ENCODE results near the gene DAGLB. TPM values are rescaled to one million over a fixed set of nuclear protein-coding genes. Genes with fewer than 3 reads are reported as not detected.
A peak's percentile ranks its signal among the peaks of the same experiment; 100 is the strongest.

DAGLB gene
- total RNA-seq, 1 experiment from 2014 or later: 24.1 TPM

GRCh38 chr7:6376820-6377219, 70.9 kb downstream of the DAGLB start:
- BruUV-seq (replicated peaks): no TSS peak
- Histone ChIP-seq H3K4me3 (ENCODE audit: low read depth, low read length, poor library complexity, severe bottlenecking) (peak overlapping the region; percentile 7), H3K36me3 (ENCODE audit: insufficient read depth, low read length, poor library complexity, severe bottlenecking) (no peaks in the 10 kb centered on the region), H3K27ac (ENCODE audit: low read depth, low read length, poor library complexity, severe bottlenecking) (no peak overlapping the region), H3K9me3 (ENCODE audit: low read depth, low read length, poor library complexity, severe bottlenecking) (no peaks in the 10 kb centered on the region), H3K27me3 (replicated peaks; ENCODE audit: insufficient read depth, low read depth, low read length, poor library complexity) (no peaks in the 10 kb centered on the region), H3K4me1 (ENCODE audit: insufficient read depth, low read length, poor library complexity, severe bottlenecking) (peaks cover 12% of the 10 kb centered on the region)
- TF ChIP-seq CTCF (conservative IDR thresholded peaks at IDR 0.05; ENCODE audit: low read depth, low read length) (no peak), EZH2 (IDR thresholded peaks at IDR 0.05; ENCODE audit: borderline replicate concordance, low read depth, low read length, poor library complexity, severe bottlenecking) (no peak)
- DNase-seq (ENCODE audit: low spot score): no peak
- intact Hi-C loops (cut with micrococcal nuclease; ENCODE audit: unreplicated experiment): no loop called here
- POLR2A ChIA-PET (ENCODE audit: low non-redundant PET): no interaction called here
- CTCF ChIA-PET: interaction anchor here (0.7 kb wide), 1 partner anchor 15 kb away, joined by 8 read pairs; no protein-coding TSS in a partner anchor

GRCh38 chr7:6375348-6376101, 72.2 kb downstream of the DAGLB start:
- H3K9me3 ChIP-seq (ENCODE audit: low read depth, low read length, poor library complexity, severe bottlenecking): no peaks in the 10 kb centered on the region
- H3K27me3 ChIP-seq (replicated peaks; ENCODE audit: insufficient read depth, low read depth, low read length, poor library complexity): no peaks in the 10 kb centered on the region
- peak; percentile 46 for DNase-seq (ENCODE audit: low spot score)
- TF ChIP-seq EZH2 (IDR thresholded peaks at IDR 0.05; ENCODE audit: borderline replicate concordance, low read depth, low read length, poor library complexity, severe bottlenecking) (no peak), CTCF (conservative IDR thresholded peaks at IDR 0.05; ENCODE audit: low read depth, low read length) (no peak)
- H3K36me3 ChIP-seq (ENCODE audit: insufficient read depth, low read length, poor library complexity, severe bottlenecking): no peaks in the 10 kb centered on the region
- H3K4me3 ChIP-seq (ENCODE audit: low read depth, low read length, poor library complexity, severe bottlenecking): peak overlapping the region; percentile 67
- ChIA-PET POLR2A (ENCODE audit: low non-redundant PET) (no interaction called here), CTCF (no interaction called here)
- peaks cover 9% of the 10 kb centered on the region for H3K4me1 ChIP-seq (ENCODE audit: insufficient read depth, low read length, poor library complexity, severe bottlenecking)
- intact Hi-C loops (cut with micrococcal nuclease; ENCODE audit: unreplicated experiment): no loop called here
- H3K27ac ChIP-seq (ENCODE audit: low read depth, low read length, poor library complexity, severe bottlenecking): peak overlapping the region; percentile 85
- TSS peak; percentile 69 for BruUV-seq (replicated peaks)

GRCh38 chr7:6367701-6368211, 80.0 kb downstream of the DAGLB start:
- BruUV-seq (replicated peaks): no TSS peak
- TF ChIP-seq CTCF (conservative IDR thresholded peaks at IDR 0.05; ENCODE audit: low read depth, low read length) (no peak), EZH2 (IDR thresholded peaks at IDR 0.05; ENCODE audit: borderline replicate concordance, low read depth, low read length, poor library complexity, severe bottlenecking) (no peak)
- Histone ChIP-seq H3K4me1 (ENCODE audit: insufficient read depth, low read length, poor library complexity, severe bottlenecking) (no peaks in the 10 kb centered on the region), H3K4me3 (ENCODE audit: low read depth, low read length, poor library complexity, severe bottlenecking) (no peak overlapping the region), H3K36me3 (ENCODE audit: insufficient read depth, low read length, poor library complexity, severe bottlenecking) (no peaks in the 10 kb centered on the region), H3K27me3 (replicated peaks; ENCODE audit: insufficient read depth, low read depth, low read length, poor library complexity) (no peaks in the 10 kb centered on the region), H3K9me3 (ENCODE audit: low read depth, low read length, poor library complexity, severe bottlenecking) (no peaks in the 10 kb centered on the region), H3K27ac (ENCODE audit: low read depth, low read length, poor library complexity, severe bottlenecking) (no peak overlapping the region)
- POLR2A ChIA-PET (ENCODE audit: low non-redundant PET): no interaction called here
- CTCF ChIA-PET: no interaction called here
- no peak for DNase-seq (ENCODE audit: low spot score)
- intact Hi-C loops (cut with micrococcal nuclease; ENCODE audit: unreplicated experiment): no loop called here

All from A673 (cell line).